ENCODE measurements around the gene TMEM181.
"Not testable (repeated sequence)": the region's sequence is repeated elsewhere in the genome, so short reads cannot be mapped to it uniquely, and the experiment has no call there.

The TMEM181 gene

GRCh38 chr6:158631678-158632537, 72.0 kb downstream of the TMEM181 start:
- no peak for DNase-seq (ENCODE audit: extremely low spot score, insufficient read length, low read depth)
- FAIRE-seq = no peak

GRCh38 chr6:158632538-158633119, 72.7 kb downstream of the TMEM181 start:
- FAIRE-seq = not testable (repeated sequence)

GRCh38 chr6:158633127-158633526, 73.2 kb downstream of the TMEM181 start:
- no peak for FAIRE-seq

More at GRCh38 chr6:158632538-158633119, 72.7 kb downstream of the TMEM181 start:
- not testable (repeated sequence) for DNase-seq (ENCODE audit: extremely low spot score, insufficient read length, low read depth)

GRCh38 chr6:158634695-158635426, 75.0 kb downstream of the TMEM181 start:
- FAIRE-seq (no peak), DNase-seq (ENCODE audit: extremely low spot score, insufficient read length, low read depth) (no peak)

More at GRCh38 chr6:158633127-158633526, 73.2 kb downstream of the TMEM181 start:
- DNase-seq (ENCODE audit: extremely low spot score, insufficient read length, low read depth) = no peak

- DNase-seq (ENCODE audit: extremely low spot score, insufficient read length, low read depth) (no peak), FAIRE-seq (no peak)
Measured at GRCh38 chr6:158635427-158636073, 75.7 kb downstream of the TMEM181 start.

- no peak for DNase-seq (ENCODE audit: extremely low spot score, insufficient read length, low read depth)
- FAIRE-seq = no peak
Measured at GRCh38 chr6:158636778-158637177, 76.9 kb downstream of the TMEM181 start.

GRCh38 chr6:158638324-158638854, 78.5 kb downstream of the TMEM181 start:
- DNase-seq (ENCODE audit: extremely low spot score, insufficient read length, low read depth) (no peak), FAIRE-seq (no peak)

GRCh38 chr6:158639056-158639455, 79.2 kb downstream of the TMEM181 start:
- FAIRE-seq (no peak), DNase-seq (ENCODE audit: extremely low spot score, insufficient read length, low read depth) (no peak)

- no peak for DNase-seq (ENCODE audit: extremely low spot score, insufficient read length, low read depth)
- FAIRE-seq = no peak
Measured at GRCh38 chr6:158640519-158640918, 80.6 kb downstream of the TMEM181 start.

- DNase-seq (ENCODE audit: extremely low spot score, insufficient read length, low read depth) (no peak), FAIRE-seq (no peak)
Measured at GRCh38 chr6:158642097-158642601, 82.3 kb downstream of the TMEM181 start.

- FAIRE-seq (no peak), DNase-seq (ENCODE audit: extremely low spot score, insufficient read length, low read depth) (no peak)
Measured at GRCh38 chr6:158643836-158644230, 83.9 kb downstream of the TMEM181 start.

GRCh38 chr6:158644231-158645063, 84.6 kb downstream of the TMEM181 start, which contains the start of gene DYNLT1:
DYNLT1 (minus strand) TSS chr6:158644743; CDS start chr6:158644708, 35 bp downstream.
- peak; percentile 80 for DNase-seq (ENCODE audit: extremely low spot score, insufficient read length, low read depth)
- peak; percentile 91 for FAIRE-seq

GRCh38 chr6:158645064-158646022, 85.5 kb downstream of the TMEM181 start:
- FAIRE-seq (no peak), DNase-seq (ENCODE audit: extremely low spot score, insufficient read length, low read depth) (no peak)

- FAIRE-seq (no peak), DNase-seq (ENCODE audit: extremely low spot score, insufficient read length, low read depth) (no peak)
Measured at GRCh38 chr6:158646023-158646910, 86.4 kb downstream of the TMEM181 start.

GRCh38 chr6:158647501-158647900, 87.6 kb downstream of the TMEM181 start:
- no peak for FAIRE-seq
- DNase-seq (ENCODE audit: extremely low spot score, insufficient read length, low read depth) = no peak

GRCh38 chr6:158648682-158649131, 88.8 kb downstream of the TMEM181 start:
- peak; percentile 86 for FAIRE-seq
- no peak for DNase-seq (ENCODE audit: extremely low spot score, insufficient read length, low read depth)

All from GM18507 (cell line).